Activated T-helper 1 cell treated with anti-CD3 and anti-CD28 coated beads, Interleukin-2, amount 50 U/mL, for 16 hours (primary cell): ENCODE data around the gene FAN1.
"Not testable (repeated sequence)": the region's sequence is repeated elsewhere in the genome, so short reads cannot be mapped to it uniquely, and the experiment has no call there.

Source experiments
- DNase-seq, 2 donors: peaks; one replicate each; pipeline ENCODE4 v3.0.0-alpha.2; 2020; ENCODE audit warnings: low read depth in 1 of 2, low spot score in 1 of 2

FAN1 gene

DNA sequence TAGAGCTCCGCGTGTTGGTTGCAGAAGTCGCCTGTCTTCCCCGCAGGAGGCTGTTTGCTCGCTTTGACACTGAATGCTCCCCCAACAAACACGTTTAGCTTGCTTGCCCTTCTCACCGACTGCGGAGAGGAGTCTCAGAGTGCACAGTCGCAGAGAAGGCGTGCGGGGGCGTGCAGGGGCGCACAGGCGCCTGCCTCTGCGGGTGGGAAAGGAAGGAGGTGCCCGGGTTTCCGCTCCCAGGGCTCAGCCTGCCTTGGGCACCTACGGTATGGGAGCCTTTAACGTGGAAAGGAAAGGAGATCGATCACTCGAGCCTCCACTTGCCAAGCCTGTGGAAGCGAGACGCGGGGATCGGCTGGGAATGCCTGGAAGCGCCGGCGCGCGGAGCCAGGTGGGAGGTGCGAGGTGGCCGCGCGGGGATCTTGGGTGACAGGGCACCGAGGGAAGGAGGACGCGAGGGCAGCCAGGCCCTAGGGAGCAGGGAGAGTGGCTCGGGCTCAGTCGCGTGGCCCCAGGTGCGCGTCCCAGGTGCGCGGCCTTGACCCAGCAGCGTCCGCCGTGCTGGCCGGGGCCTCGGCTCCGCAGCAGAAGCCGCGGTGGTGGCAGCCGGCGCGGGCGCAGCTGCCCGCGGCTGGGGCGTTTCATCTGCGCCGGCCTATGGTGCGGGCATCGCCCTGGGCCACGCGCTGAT is at the start of gene FAN1:
TSS of gene FAN1 (plus strand) at position 419 of the 691 bp plus-strand sequence. CDS start 749 bp downstream, outside the sequence.
- peak; percentile 58 to 62 for DNase-seq

GRCh38 chr15:30859091-30859874 is 44.4 kb upstream of the FAN1 start:
- DNase-seq: no peak

GRCh38 chr15:30865257-30865656 is 38.5 kb upstream of the FAN1 start:
- DNase-seq: no peak

- DNase-seq: no peak
Observed at GRCh38 chr15:30870681-30871080, 33.0 kb upstream of the FAN1 start.

DNA sequence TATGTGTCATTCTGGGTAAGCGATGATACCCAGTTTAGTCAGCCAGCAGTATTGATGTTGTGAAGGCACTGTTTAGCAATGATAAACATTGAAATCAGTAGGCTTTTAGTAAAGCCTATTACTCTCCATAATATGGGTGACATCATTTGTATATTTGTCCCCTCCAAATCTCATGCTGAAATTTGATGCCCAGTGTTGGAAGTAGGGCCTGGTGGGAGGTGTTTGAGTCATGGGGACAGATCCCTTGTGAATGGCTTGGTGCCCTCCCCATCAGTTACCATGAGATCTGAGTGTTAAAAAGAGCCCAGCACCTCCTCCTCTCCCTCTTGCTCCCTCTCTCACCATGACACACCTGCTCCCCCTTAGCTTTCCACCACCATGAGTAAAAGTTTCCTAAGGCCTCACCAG is 31.4 kb upstream of the FAN1 start:
- DNase-seq: no peak

- DNase-seq: no peak
Observed at GRCh38 chr15:30877070-30877469, 26.6 kb upstream of the FAN1 start.

- no peak for DNase-seq
Observed at GRCh38 chr15:30878515-30878914, 25.2 kb upstream of the FAN1 start.

- no peak for DNase-seq
Observed at GRCh38 chr15:30882849-30883433, 20.8 kb upstream of the FAN1 start.

DNA sequence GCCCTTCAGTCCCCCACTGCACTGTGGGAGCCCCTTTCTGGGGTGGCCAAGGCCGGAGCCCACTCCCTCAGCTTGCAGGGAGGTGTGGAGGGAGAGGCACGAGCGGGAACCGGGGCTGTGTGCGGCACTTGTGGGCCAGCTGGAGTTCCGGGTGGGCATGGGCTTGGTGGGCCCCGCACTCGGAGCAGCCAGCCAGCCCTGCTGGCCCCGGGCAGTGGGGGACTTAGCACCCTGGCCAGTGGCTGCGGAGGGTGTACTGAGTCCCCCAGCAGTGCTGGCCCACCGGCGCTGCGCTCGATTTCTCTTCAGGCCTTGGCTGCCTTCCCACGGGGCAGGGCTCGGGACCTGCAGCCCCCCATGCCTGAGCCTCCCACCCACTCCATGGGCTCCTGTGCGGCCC is 20.0 kb upstream of the FAN1 start:
- DNase-seq: not testable (repeated sequence)

DNA sequence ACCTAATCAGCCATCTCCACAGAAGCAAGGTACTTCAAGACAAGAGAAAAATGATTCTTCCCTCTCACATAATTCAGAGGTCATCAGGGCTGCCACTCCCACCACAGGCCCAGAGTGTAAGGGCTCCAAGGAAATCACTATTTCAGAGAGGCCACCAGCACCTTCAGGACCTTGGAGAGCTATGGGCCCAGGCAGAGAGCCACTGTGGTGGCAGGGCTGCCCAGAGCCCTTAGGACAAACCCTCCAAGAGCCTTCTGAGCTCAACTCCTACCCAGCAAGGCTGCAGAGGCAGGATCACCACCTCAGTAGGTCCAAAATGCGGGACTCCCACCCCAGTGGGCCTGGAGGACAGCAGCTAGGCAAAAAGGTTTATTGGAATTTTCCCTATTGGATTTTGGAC is 17.9 kb upstream of the FAN1 start:
- no peak for DNase-seq

DNA sequence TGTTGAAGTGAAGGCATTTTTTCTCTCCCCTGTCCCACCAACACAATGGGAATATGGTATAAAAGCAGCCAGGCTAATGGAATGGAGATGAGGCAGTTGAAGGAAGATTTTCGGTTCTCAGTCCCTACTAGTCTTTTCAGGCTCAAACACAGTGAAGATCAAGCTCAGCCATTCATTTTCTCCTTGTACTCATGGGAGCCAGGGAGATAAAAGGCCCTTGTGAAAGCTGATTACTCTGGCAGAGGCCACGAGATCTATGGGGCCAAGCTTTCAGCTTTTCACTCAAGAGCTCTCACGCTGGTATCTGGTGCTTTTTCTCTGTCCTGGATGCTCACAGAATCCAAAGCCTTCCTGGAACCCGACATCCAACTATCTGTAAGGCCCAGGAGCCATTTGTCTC is 14.5 kb upstream of the FAN1 start:
- DNase-seq: no peak

DNA sequence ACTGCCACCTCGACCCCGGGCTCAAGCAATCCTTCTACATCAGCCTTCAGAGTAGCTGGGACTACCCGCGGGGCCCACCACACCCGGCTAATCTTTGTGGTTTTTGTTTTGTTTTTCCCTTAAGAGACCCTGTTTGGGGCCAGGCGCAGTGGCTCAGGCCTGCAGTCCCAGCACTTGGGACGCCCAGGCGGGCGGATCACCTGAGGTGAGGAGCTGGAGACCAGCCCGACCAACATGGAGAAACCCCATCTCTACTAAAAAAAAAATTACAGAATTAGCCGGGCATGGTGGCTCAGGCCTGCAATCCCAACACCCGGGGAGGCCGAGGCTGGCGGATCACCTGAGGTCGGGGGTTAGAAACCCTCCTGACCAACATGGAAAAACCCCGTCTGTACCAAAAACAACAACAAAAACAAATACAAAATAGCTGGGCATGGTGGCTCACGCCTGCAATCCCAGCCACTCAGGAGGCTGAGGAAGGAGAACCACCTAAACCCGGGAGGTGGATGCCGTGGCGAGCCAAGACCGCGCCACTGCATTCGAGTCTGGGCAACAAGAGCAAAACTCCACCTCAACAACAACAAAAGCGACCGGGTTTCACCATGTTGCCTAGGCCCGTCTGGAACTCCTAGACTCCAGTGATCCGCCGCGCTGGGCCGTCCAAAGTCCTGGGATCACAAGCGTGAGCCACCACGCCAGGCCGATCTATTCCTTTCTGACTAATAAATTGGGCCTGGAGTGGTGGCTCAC is 8.1 kb upstream of the FAN1 start:
- DNase-seq: no peak

DNA sequence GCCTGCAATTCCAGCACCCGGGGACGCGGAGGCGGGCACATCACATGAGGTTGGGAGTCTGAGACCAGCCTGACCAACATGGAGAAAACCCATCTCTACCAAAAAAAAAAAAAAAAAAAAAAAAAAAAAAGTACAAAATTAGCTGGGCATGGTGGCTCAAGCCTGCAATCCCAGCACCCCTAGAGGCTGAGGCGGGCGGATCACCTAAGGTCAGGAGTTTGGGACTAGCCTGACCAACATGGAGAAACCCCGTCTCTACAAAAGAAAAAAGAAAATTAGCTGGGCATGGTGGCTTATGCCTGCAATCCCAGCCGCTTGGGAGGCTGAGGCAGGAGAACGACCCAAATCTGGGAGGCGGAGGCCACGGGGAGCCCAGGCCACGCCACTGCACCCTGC is 7.5 kb upstream of the FAN1 start:
- DNase-seq: no peak

GRCh38 chr15:30901889-30902288 is 1.8 kb upstream of the FAN1 start:
- DNase-seq: no peak

- no peak for DNase-seq
Observed at GRCh38 chr15:30904812-30905211, 1.1 kb downstream of the FAN1 start.

DNA sequence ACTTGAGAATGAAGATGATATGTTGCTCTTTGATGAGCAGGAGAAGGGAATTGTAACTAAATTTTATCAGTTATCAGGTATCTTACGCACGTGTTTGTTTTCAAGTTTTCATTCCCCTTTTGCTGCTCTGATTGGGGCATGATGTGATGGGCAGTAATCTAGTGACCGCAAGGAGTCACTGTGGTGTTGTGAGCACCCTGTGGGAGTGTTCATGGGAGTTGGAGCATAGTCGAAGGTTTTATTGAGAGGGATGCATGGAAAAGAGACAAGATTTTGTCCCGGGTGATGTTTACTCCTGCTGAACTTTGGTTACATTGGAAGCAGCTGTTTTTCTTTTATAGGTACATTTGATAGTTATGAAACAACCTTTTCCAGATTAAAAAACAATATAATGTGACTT is 2.1 kb downstream of the FAN1 start:
- no peak for DNase-seq

DNA sequence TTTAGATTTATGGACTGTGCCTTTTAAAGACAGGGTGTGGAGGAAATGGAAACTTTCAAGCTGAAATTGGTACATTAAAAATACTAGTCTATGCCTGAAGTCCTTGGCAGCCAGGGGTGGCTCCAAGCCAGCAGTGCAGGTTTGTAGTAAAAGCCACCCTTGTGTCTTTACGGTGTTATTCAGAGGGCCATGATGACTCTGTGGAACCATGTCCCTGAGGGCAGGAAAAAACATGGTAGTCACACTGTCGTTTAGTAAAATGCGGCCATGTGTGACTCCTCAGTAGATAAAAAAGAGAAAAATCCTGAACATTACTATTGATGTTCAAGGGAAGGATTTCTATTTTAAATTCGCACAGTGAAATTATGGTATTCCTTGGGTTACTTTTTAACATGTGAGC is 2.7 kb downstream of the FAN1 start:
- DNase-seq: no peak

GRCh38 chr15:30913761-30914160 is 10.0 kb downstream of the FAN1 start:
- DNase-seq: no peak

- no peak for DNase-seq
Observed at GRCh38 chr15:30917013-30917412, 13.3 kb downstream of the FAN1 start.

DNA sequence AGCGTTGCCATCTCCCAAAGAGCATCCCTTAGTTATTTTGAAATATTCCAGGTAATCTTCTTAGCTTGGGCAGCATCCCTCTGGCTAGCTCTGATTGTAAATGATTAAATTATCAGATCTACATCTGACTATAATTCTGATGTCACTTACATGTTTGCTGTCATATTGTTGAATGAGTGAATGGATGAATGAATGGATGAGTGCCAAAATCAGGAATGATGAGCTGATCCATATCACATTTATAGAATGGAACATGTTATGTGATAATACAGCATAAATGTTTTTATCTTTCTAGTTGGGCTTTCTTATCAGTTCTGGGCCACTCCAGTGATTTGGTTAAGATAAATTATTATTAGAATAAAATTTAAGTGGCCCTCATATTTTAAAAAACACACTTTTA is 14.0 kb downstream of the FAN1 start:
- no peak for DNase-seq

DNA sequence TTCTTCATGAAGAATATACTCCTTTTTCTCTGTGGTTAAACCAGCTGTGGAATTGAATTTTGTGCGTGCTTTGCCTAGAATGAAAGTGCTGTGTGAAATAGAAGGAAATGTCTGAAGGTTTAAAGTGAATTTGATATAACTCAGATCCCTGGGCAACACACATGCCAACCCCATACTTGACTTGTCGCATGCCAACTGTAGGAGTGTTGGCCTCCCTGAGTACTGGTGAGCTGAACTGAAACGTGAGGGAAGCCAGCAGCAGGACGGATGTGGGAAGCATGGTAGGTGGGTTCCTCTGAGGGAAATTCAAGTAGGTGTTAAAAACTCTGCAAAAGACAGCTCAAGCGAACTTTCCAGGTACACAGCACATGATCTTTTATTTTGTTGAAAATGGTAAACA is 14.7 kb downstream of the FAN1 start:
- DNase-seq: no peak
